ENCODE data around the gene PRKCZ. TPM values are rescaled to one million over a fixed set of nuclear protein-coding genes. Genes with fewer than 3 reads are reported as not detected.
"Not testable (repeated sequence)": the region's sequence is repeated elsewhere in the genome, so short reads cannot be mapped to it uniquely, and the experiment has no call there.

Gene PRKCZ
- total RNA-seq, 2 donors from 2014 or later: 60.7 to 67.8 TPM

DNA sequence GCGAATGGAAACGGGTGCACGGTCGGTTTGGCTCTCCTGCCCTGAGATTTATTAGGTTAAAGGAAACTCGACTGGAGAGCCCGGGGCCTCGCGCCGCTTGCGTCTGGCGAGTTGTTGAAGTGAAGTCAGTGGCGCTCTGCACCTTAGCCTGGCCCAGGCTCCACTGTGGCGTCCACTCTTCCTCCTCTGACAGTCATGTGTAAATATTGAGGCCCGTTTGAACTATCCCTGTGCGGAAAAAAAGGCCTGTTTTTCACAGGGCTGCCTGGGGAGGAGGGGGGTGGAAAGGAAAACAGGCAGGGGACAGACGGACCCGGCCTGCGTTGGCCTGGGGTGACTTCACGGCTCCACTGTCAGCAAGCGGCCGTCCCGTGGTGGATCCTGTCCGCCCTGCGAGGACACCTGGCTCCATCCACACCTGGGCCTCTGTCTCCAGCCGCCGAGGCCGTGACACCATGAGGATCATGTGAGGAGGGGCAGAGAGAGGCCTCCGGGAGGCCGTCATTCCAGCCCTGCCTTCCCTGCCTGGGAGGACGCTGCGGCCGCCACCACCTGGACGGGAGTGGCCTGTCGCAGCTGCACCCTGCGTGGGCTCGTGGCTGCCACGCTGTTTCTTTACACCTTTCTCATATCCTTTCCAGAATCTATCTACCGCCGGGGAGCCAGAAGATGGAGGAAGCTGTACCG is 84.6 kb downstream of the PRKCZ start:
- ATAC-seq (no peak), DNase-seq (peak in 1 of 2 donors; percentile 27)
- intact Hi-C loops (cut with DNase I, micrococcal nuclease): no loop called here

DNA sequence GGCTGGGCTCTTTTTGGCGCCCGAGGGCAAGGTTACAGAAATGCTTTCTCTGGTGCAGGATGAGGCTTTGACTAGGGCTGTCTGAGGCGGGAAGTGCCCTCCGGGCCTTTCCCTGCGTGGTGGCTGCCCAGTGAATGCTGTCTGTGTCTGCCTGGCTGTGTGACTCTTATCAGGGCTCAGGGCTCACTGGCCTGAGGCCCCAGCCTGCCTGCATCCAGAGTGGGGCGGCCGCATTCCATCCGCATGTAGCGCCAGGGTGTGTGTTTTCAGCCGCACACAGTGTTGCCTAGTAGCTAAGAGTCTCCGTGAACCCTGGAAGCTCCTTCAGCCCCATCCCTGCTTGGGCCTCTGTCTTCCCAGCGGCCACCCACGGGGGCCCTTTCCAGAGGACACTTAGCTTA is 85.2 kb downstream of the PRKCZ start:
- DNase-seq (peak; percentile 37 to 56), ATAC-seq (no peak)
- intact Hi-C loops (cut with DNase I, micrococcal nuclease): no loop called here

GRCh38 chr1:2135941-2136340 is 85.7 kb downstream of the PRKCZ start:
- intact Hi-C loops (cut with DNase I, micrococcal nuclease): no loop called here
- ATAC-seq (no peak), DNase-seq (peak in 1 of 2 donors; percentile 24)

DNA sequence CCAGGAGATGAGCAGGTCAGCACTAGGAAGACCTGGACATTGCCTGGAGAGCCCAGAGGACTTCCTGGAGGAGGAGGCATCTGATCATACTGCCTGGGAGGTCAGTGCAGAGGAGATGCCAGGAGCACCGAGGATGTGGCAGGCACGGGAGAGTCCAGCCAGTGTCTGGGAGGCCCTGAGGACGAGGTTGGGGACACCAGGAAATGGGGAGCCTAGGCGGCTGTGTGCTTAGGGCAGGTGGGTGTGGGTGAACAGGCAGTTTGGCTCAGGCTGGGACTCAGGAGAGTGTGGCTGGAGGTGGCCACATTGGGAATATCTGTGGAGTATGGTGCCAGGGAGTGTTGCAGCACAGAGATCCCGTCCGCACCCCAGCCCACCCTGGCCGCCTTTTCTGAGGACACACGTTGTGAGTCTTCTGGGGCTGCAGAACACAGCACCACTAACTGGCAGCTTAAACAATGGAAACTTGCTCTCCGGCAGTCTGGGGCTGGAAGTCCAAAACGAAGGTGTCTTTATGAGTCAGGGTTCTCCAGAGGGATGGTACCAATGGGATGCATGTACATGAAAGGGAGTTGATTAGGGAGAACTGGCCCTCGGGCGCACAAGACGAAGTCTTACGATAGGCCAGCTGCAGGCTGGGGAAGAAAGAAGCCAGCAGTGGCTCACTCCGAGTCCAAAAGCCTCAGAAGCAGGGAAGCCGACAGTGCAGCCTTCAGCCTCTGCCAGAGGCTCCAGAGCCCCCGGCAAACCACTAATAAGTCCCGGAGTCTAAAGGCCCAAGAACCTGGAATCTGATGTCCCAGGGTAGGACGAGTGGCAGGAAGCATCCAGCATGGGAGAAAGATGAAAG is 86.4 kb downstream of the PRKCZ start:
- intact Hi-C loops (cut with DNase I, micrococcal nuclease): no loop called here
- DNase-seq (peak in 1 of 2 donors; percentile 25), ATAC-seq (no peak)

- intact Hi-C loops (cut with DNase I, micrococcal nuclease): no loop called here
- DNase-seq: peak; percentile 67 to 80
- peak; percentile 64 for ATAC-seq
Measured at GRCh38 chr1:2137257-2138121, 87.3 kb downstream of the PRKCZ start.

- ATAC-seq (peak; percentile 14), DNase-seq (peak in 1 of 2 donors; percentile 19)
- intact Hi-C loops (cut with DNase I, micrococcal nuclease): not testable (repeated sequence)
Measured at GRCh38 chr1:2139156-2139555, 88.9 kb downstream of the PRKCZ start.

DNA sequence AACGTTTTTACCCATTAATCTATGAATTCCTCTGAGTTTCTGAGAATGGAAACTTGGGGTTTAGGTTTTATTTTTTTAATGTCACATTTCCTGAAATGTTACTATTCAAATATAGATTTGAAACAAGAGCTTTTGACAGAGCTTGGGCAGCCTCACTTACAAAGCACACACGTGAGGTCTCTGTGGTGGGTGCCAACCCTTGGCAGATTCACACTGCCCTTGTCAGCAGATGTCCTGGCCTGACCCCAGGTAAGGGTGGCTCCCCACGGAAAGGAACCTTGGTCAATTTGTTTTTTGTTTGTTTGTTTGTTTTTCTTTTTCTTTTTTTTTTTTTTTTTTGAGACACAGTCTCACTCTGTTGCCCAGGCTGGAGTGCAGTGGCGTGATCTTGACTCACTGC is 90.8 kb downstream of the PRKCZ start:
- no peak for ATAC-seq
- intact Hi-C loops (cut with DNase I, micrococcal nuclease): no loop called here

DNA sequence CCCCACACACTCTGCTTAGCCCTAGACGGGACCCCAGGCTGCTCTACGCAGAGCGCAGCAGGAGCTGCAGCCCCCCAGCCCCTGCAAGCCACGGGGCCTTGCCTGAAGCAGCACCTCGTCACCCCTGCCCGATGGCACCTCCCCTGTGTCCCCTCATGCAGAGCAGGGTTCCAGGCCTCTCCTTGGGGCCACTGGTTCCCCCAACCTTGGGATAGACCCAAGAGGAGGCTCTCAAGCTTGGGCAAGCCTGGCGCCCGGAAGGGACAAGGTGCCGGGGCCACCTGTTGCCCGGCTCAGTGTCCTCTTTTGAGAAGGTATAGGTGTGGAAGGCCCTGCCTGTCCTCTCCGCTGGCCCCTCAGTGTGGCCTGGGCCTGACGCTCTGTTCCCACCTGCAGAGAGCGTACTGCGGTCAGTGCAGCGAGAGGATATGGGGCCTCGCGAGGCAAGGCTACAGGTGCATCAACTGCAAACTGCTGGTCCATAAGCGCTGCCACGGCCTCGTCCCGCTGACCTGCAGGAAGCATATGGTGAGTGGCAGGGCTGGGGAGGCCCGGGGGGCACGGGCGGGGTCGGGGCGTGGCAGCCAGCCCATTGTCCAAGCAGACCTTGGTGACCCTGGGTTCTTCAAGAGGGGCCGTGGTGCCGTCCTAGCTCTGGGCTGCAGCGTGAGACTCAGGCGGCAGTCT is 93.7 kb downstream of the PRKCZ start:
- DNase-seq (no peak), ATAC-seq (no peak)
- intact Hi-C loops (cut with DNase I, micrococcal nuclease): no loop called here

More for the DNA sequence above, 90.8 kb downstream of the PRKCZ start:
- DNase-seq: peak in 1 of 2 donors; percentile 12

- ATAC-seq: no peak
- DNase-seq: no peak
- intact Hi-C loops (cut with DNase I, micrococcal nuclease): no loop called here
Measured at GRCh38 chr1:2144501-2145090, 94.4 kb downstream of the PRKCZ start.

GRCh38 chr1:2145946-2146835 is 96.0 kb downstream of the PRKCZ start:
- no peak for ATAC-seq
- intact Hi-C loops (cut with DNase I, micrococcal nuclease): no loop called here
- no peak for DNase-seq

DNA sequence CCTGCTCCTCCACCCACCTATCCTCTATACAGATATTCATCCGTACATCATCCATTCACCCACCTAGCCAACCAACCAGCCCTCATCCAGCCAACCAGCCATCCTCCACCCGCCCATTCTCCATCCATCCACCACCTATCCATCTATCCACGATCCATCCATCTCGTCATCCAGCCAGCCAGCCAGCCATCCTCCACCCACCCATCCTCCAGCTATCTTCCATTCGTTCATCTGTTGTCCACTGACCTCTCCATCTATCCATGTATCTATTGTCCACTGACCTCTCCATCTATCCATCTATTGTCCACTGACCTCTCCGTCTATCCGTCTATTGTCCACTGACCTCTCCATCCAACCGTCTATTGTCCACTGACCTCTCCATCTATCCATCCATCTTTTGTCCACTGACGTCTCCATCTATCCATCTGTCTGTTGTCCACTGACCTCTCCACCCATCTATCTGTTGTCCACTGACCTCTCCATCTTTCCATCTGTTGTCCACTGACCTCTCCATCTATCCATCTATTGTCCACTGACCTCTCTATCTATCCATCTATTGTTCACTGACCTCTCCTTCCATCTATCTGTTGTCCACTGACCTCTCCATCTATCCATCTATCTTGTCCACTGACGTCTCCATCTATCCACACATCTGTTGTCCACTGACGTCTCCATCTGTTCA is 96.8 kb downstream of the PRKCZ start:
- ATAC-seq: no peak
- DNase-seq: no peak
- intact Hi-C loops (cut with DNase I, micrococcal nuclease): no loop called here

- ATAC-seq; DNase-seq; intact Hi-C loops (cut with DNase I, micrococcal nuclease): not testable (repeated sequence)
Measured at GRCh38 chr1:2147869-2148268, 97.7 kb downstream of the PRKCZ start.

DNA sequence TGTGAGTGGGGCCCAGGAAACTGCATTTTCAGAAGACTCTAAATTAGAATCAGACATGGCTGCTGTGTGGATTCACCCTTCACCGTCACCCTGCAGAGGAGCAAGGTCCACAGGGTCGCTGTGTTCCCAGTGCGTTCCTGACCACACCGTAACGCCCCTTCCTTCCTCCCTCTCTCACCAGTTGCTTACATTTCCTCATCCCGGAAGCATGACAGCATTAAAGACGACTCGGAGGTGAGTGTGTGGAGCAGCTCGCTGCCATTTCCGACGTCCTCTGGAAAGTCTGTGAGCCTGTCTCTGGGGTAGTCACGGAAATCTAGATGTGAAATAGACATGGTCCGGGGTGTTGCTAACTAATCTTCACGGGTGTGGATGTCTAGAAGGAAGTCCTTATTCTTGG is 98.5 kb downstream of the PRKCZ start:
- intact Hi-C loops (cut with DNase I, micrococcal nuclease): no loop called here
- ATAC-seq (peak; percentile 21), DNase-seq (no peak)

DNA sequence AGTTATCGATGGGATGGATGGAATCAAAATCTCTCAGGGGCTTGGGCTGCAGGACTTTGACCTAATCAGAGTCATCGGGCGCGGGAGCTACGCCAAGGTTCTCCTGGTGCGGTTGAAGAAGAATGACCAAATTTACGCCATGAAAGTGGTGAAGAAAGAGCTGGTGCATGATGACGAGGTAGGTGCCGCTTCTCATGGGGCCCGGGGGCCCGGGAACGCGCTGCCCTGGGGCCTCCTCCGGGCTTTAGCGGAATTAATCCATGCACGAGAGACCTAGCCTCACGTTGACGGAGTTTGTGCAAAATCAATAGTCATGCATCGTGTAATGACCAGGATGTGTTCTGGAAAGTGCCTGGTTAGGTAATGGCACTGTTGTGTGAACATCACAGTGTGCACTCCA is 100.6 kb downstream of the PRKCZ start:
- DNase-seq (no peak), ATAC-seq (no peak)
- intact Hi-C loops (cut with DNase I, micrococcal nuclease): no loop called here

DNA sequence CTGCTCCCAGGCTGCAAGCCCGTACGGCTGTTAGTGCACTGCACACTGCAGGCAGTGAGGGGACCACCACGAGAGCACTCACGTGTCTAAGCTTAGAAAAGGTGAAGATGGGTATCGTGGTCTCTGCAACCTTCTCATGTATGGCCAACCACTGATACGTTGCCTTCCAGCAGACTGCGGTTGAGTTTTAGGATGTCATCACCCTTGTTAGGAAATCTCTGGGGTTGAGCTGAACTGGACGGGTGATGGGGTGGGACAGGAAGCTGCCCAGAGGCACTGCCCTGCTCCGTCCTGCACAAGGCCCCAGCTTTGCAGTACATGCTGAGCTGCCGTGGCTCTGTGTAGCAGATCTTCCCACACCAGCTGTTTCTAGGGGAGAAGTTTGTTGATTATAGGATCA is 101.0 kb downstream of the PRKCZ start:
- intact Hi-C loops (cut with DNase I, micrococcal nuclease): no loop called here
- ATAC-seq: peak; percentile 24
- DNase-seq: no peak

DNA sequence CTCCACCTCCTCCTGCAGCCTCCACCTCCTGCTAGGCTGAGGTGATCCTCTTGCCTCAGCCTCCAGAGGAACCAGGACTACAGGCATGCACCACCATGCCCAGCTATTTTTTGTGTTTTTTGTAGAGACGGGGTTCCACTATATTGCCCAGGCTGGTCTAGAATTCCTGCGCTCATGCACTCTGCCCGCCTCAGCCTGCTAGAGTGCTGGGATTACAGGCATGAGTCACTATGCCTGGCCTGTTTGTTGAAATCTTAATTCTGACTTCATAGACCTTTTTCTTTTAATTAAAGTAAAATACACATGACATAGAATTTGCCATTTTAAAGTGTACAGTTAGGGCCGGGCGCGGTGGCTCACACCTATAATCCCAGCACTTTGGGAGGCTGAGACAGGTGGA is 101.7 kb downstream of the PRKCZ start:
- DNase-seq: no peak
- no peak for ATAC-seq
- intact Hi-C loops (cut with DNase I, micrococcal nuclease): no loop called here

DNA sequence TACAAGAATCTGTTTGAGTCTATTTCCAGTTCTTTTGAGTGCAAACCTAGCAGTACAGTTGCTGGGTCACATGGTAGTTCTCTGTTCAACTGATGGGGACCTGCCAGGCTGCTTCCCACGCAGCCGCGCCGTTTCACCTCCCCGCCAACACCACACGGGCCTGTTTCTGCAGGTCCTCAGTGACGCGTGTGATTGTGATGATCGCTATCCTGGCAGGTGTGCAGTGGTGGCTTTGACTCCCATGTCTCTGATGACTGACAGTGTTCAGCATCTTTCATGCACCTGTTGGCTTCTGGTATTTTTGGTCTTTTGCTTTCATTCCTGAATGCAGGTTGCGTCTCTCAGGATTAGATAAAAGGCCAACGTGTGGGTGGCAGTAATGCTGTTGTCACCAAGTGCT is 102.7 kb downstream of the PRKCZ start:
- no peak for ATAC-seq
- intact Hi-C loops (cut with DNase I, micrococcal nuclease): no loop called here
- no peak for DNase-seq
